ENCODE measurements around the gene CDK2AP2. TPM values are rescaled to one million over a fixed set of nuclear protein-coding genes. Genes with fewer than 3 reads are reported as not detected.

CDK2AP2 gene
- total and polyA plus RNA-seq, 9 of the 15 experiments (the other 6 are each of a cell fraction or from before 2014, with no cell fraction given) = 4.4 to 47.4 (median 21.7) TPM

- peak; percentile 61; the same call in 1 of the 2 replicates for TF ChIP-seq MGA (IDR thresholded peaks at IDR 0.05)
- TF ChIP-seq NCOA1 (IDR thresholded peaks at IDR 0.05; ENCODE audit: low read depth) = peak; percentile 15; the same call in 1 of the 2 replicates
These were observed 30.5 kb downstream of the CDK2AP2 start (continued) for GRCh38 chr11:67477344-67478050.
